Measurements from ENCODE around the gene TOX2. TPM values are rescaled to one million over a fixed set of nuclear protein-coding genes. Genes with fewer than 3 reads are reported as not detected.

Gene TOX2
- total RNA-seq, 1 donor from 2014 or later: 4.7 TPM

DNA sequence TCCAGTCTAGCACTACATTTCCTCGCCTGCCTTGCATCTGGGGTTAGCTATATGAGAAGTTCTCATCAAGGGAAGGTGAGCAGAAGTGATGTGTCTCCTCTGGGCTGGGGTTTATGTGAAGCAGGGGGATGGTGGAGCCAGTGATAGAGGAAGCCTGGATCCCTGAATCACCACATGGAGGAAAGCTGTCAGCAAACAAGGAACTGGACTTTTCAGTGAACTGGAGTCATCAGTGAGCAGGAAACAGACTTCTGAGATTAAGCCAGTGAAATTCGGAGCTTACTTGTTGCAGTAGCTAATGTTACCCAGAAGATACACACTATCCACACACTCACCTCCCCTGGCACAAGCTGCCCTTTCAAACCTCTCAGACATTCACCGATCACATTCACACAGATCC, 13.4 kb upstream of the TOX2 start:
- DNase-seq (ENCODE audit: extremely low spot score, unreplicated experiment): no peak
- no peaks in the 10 kb centered on the region for H3K9me3 Mint-ChIP-seq
- no peak overlapping the region for H3K27ac Mint-ChIP-seq
- H3K4me1 Mint-ChIP-seq (ENCODE audit: unreplicated experiment): peaks cover 12% of the 10 kb centered on the region
- no peaks in the 10 kb centered on the region for H3K27me3 Mint-ChIP-seq
- no peaks in the 10 kb centered on the region for H3K36me3 Mint-ChIP-seq
- TF ChIP-seq, protein P1, sequence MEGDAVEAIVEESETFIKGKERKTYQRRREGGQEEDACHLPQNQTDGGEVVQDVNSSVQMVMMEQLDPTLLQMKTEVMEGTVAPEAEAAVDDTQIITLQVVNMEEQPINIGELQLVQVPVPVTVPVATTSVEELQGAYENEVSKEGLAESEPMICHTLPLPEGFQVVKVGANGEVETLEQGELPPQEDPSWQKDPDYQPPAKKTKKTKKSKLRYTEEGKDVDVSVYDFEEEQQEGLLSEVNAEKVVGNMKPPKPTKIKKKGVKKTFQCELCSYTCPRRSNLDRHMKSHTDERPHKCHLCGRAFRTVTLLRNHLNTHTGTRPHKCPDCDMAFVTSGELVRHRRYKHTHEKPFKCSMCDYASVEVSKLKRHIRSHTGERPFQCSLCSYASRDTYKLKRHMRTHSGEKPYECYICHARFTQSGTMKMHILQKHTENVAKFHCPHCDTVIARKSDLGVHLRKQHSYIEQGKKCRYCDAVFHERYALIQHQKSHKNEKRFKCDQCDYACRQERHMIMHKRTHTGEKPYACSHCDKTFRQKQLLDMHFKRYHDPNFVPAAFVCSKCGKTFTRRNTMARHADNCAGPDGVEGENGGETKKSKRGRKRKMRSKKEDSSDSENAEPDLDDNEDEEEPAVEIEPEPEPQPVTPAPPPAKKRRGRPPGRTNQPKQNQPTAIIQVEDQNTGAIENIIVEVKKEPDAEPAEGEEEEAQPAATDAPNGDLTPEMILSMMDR (conservative IDR thresholded peaks at IDR 0.05): no peak
- H3K4me3 Mint-ChIP-seq: no peak overlapping the region

DNA sequence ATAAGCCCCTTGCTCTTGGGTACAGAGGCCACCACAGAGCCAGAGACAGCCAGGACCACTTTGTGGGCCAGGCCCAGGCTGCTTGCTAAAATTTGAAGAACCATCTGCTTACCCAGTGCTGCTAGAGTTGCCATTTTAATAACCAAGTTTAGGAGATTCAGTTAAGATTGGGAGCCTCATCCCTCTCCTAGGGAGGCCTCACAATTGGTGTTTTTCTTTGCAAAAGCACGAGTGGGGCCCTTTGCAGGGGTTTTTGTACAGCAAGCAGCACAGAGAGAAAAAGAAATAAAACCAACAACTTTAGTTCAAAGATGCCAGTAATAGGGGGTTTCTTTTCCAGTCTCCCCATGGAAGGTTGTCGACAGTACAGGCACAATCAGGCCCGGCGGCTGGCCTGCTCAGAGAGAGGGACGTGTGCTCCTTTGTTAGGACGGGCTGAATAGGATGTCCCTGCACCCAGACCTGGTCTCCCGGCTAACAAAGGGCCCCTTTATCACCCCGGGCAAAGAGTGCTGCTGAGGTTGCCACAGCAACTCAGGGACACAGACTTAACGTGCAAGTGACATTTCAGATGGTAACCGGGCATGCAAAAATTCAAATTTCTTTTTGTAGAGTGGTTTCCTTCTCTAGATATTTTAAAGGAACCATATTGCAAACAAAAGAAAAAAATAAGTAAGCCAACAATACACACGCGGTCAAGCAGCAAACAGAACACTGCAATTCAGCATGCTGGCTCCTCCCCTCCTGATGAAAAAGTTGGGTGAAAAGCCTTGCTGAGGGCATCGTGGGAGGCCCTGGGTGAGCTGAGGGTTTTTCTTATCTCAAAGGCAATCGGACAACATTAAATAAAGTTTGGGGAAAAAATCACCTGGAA, 10.5 kb upstream of the TOX2 start:
- no peaks in the 10 kb centered on the region for H3K27me3 Mint-ChIP-seq

DNA sequence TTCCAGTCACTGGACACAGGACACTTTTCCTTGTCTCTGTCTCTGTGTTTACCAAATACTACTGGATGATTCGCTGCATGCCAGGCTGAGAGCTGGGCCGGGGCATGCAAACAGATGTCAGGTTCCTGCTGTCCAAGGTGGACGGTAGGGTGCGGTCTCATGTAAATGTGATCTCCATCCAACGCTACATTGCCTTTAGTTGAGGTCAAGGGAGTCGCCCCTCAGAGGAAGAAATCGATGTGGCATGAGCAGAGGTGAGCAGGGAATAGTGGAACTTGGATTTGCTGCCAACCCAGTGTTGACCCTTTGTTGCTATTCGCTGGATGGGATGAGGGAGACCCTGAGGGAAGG, 9.8 kb upstream of the TOX2 start:
- Mint-ChIP-seq H3K9me3 (no peaks in the 10 kb centered on the region), H3K36me3 (no peaks in the 10 kb centered on the region), H3K27ac (no peak overlapping the region), H3K27me3 (no peaks in the 10 kb centered on the region), H3K4me3 (no peak overlapping the region), H3K4me1 (ENCODE audit: unreplicated experiment) (peaks cover 12% of the 10 kb centered on the region)
- DNase-seq (ENCODE audit: extremely low spot score, unreplicated experiment): no peak
- TF ChIP-seq, protein P1 (conservative IDR thresholded peaks at IDR 0.05): no peak

More for the DNA sequence above, 10.5 kb upstream of the TOX2 start:
- TF ChIP-seq, protein P1 (conservative IDR thresholded peaks at IDR 0.05): no peak
- H3K36me3 Mint-ChIP-seq: no peaks in the 10 kb centered on the region
- peak overlapping the region; percentile 16 for H3K4me3 Mint-ChIP-seq
- H3K4me1 Mint-ChIP-seq (ENCODE audit: unreplicated experiment): peaks cover 12% of the 10 kb centered on the region
- no peak for DNase-seq (ENCODE audit: extremely low spot score, unreplicated experiment)
- H3K9me3 Mint-ChIP-seq: no peaks in the 10 kb centered on the region
- H3K27ac Mint-ChIP-seq: no peak overlapping the region

DNA sequence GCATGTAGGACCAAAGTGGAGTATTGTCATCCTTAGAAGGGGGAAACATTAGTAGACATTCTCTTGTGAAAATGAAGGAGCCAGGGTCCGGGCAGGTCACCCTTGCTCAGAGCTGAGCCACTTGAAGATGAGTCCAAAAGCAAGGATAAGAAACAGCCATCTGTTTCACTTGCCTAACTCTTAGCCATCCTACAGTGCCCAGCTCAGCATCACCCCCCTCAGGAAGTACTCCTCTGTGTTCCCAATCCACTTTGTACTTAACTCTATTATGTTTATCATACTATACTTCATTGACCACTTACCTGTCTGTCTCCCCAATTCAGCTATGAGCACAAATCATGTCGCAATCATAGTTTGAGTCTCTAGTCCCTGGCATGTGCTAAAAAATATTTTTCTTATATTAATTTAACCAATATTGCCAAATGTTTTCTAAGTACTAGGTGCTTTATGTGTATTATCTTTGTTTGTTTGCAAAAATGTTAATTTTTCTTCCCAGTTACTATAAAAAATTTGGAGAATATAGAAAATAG, 8.1 kb upstream of the TOX2 start:
- Mint-ChIP-seq H3K36me3 (no peaks in the 10 kb centered on the region), H3K27ac (no peak overlapping the region), H3K9me3 (no peaks in the 10 kb centered on the region), H3K27me3 (peaks cover 2% of the 10 kb centered on the region), H3K4me3 (no peak overlapping the region), H3K4me1 (ENCODE audit: unreplicated experiment) (peaks cover 12% of the 10 kb centered on the region)
- TF ChIP-seq, protein P1 (conservative IDR thresholded peaks at IDR 0.05): no peak
- DNase-seq (ENCODE audit: extremely low spot score, unreplicated experiment): no peak

DNA sequence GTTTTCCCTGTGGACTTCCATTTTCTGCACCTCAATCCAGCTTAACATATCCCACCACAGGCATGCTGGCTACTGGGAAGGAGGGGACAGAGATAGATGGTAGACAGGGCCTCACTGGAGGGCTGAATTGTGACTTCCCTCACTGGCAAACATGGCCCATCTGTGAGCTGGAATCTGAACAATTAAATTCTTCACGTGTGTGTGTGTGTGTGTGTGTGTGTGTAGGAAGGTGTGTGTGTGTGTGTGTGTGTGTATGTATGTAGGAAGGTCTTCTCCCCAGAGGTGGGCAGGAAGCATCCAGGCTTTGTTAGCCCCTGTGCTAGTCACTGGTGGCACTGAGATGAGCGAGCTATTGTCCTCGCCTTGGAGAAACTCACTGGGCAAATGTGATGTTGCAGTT, 5.4 kb upstream of the TOX2 start:
- no peaks in the 10 kb centered on the region for H3K9me3 Mint-ChIP-seq
- TF ChIP-seq, protein P1 (conservative IDR thresholded peaks at IDR 0.05): no peak
- no peak for DNase-seq (ENCODE audit: extremely low spot score, unreplicated experiment)
- H3K4me3 Mint-ChIP-seq: no peak overlapping the region
- H3K27me3 Mint-ChIP-seq: peaks cover 26% of the 10 kb centered on the region
- peaks cover 8% of the 10 kb centered on the region for H3K4me1 Mint-ChIP-seq (ENCODE audit: unreplicated experiment)
- H3K36me3 Mint-ChIP-seq: no peaks in the 10 kb centered on the region
- H3K27ac Mint-ChIP-seq: no peak overlapping the region
